Measurements from ENCODE around the gene DEFB124. TPM values are rescaled to one million over a fixed set of nuclear protein-coding genes. Genes with fewer than 3 reads are reported as not detected.

The DEFB124 gene
- total RNA-seq, 4 donors from 2014 or later: not detected

- TF ChIP-seq, protein P1, sequence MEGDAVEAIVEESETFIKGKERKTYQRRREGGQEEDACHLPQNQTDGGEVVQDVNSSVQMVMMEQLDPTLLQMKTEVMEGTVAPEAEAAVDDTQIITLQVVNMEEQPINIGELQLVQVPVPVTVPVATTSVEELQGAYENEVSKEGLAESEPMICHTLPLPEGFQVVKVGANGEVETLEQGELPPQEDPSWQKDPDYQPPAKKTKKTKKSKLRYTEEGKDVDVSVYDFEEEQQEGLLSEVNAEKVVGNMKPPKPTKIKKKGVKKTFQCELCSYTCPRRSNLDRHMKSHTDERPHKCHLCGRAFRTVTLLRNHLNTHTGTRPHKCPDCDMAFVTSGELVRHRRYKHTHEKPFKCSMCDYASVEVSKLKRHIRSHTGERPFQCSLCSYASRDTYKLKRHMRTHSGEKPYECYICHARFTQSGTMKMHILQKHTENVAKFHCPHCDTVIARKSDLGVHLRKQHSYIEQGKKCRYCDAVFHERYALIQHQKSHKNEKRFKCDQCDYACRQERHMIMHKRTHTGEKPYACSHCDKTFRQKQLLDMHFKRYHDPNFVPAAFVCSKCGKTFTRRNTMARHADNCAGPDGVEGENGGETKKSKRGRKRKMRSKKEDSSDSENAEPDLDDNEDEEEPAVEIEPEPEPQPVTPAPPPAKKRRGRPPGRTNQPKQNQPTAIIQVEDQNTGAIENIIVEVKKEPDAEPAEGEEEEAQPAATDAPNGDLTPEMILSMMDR (IDR thresholded peaks at IDR 0.05): no peak
- TF ChIP-seq POLR2A (IDR thresholded peaks at IDR 0.05): no peak
- H3K4me3 ChIP-seq (ENCODE audit: low read depth, poor library complexity, severe bottlenecking): no peak overlapping the region
- DNase-seq (ENCODE audit: low spot score in 2 of 2): no peak
- intact Hi-C loops (cut with DNase I; ENCODE audit: low total_unique reads): no loop called here
- 67 to 80% methylated on average over 6 of the region's 6 CpGs for WGBS, 2 donors
Observed at GRCh38 chr20:31476643-31477215, 1.8 kb upstream of the DEFB124 start.

GRCh38 chr20:31476294-31476585, 1.3 kb upstream of the DEFB124 start:
- TF ChIP-seq POLR2A (IDR thresholded peaks at IDR 0.05): no peak
- TF ChIP-seq, protein P1 (IDR thresholded peaks at IDR 0.05): no peak
- no peak for DNase-seq (ENCODE audit: low spot score in 2 of 2)
- WGBS, 2 donors: 60 to 71% methylated on average over 6 of the region's 6 CpGs
- H3K4me3 ChIP-seq (ENCODE audit: low read depth, poor library complexity, severe bottlenecking): no peak overlapping the region
- intact Hi-C loops (cut with DNase I; ENCODE audit: low total_unique reads): no loop called here

DNA sequence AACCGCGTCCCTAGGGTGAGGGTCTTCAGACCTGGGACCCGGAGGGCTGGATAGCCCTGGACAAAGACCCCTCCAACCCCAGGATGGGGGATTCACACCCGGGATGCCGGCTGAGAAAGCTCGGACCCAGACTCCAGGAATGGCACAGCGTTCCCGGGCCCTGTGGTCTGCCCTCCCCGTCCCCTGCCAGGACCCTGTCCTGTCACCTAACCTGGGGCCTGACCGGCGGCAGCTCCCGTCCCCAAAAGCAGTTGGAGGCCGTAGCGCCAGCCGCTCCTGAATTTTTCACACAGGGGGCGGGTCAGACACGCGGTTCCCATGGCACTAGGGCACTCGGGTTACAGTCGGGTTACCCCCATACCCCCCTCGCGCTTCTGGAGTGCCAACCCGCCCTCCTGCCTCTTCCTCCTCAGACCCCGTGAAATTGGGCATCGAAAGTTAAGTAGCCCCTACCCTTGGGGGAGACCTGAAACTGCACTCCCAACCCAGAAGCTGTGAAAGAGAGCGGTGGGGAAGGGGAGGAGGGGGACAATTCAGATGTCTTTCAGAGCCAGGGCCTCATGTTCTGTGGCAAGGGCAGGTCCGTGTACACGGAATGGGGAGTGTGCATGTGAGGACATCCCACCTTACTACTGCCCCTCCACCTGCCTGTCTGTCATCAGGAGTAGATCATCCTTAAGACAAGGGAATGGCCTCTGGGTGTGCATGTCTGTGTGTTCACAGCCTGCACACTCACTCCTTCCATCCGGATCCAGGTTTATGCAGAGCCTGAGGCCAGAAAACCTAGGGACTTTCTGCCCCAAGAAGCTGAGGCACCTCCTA, 756 bp upstream of the DEFB124 start:
- 8 to 11% methylated on average over 17 to 26 of the region's 29 CpGs for WGBS, 2 donors
- DNase-seq (ENCODE audit: low spot score in 2 of 2): no peak
- peak overlapping the region; percentile 4 for H3K4me3 ChIP-seq (ENCODE audit: low read depth, poor library complexity, severe bottlenecking)
- intact Hi-C loops (cut with DNase I; ENCODE audit: low total_unique reads): no loop called here
- no peak for TF ChIP-seq POLR2A (IDR thresholded peaks at IDR 0.05)
- TF ChIP-seq, protein P1 (IDR thresholded peaks at IDR 0.05): no peak

DNA sequence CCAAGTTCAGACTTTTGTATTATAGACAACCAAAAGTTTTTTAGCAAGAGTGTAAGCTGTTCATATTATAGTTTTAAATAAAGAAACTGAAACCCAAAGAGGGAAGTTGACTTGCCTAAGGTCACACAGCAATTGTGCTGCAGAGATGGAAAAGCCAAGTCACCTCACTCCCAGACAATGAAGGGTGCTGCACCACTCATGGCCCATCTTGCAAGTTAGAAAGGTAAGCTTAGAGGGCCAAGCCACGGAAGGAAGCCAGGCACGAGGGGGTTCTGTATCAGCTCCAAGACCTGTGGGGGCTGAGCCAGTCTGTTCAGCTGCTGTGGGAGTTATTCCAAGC, 860 bp downstream of the DEFB124 start:
- WGBS, 2 donors: 64 to 67% methylated on average over 2 of the region's 2 CpGs
- TF ChIP-seq POLR2A (IDR thresholded peaks at IDR 0.05): no peak
- TF ChIP-seq, protein P1 (IDR thresholded peaks at IDR 0.05): no peak
- DNase-seq (ENCODE audit: low spot score in 2 of 2): no peak
- intact Hi-C loops (cut with DNase I; ENCODE audit: low total_unique reads): no loop called here
- no peak overlapping the region for H3K4me3 ChIP-seq (ENCODE audit: low read depth, poor library complexity, severe bottlenecking)

- intact Hi-C loops (cut with DNase I; ENCODE audit: low total_unique reads): no loop called here
- 70 to 87% methylated on average over 5 of the region's 5 CpGs for WGBS, 2 donors
Observed at GRCh38 chr20:31473331-31474096, 1.4 kb downstream of the DEFB124 start.

More at GRCh38 chr20:31473331-31474096, 1.4 kb downstream of the DEFB124 start:
- no peak for DNase-seq (ENCODE audit: low spot score in 2 of 2)
- no peak overlapping the region for H3K4me3 ChIP-seq (ENCODE audit: low read depth, poor library complexity, severe bottlenecking)
- no peak for TF ChIP-seq POLR2A (IDR thresholded peaks at IDR 0.05)
- TF ChIP-seq, protein P1 (IDR thresholded peaks at IDR 0.05): no peak

Measured in lower leg skin (tissue), 4 donors.